Endothelial cell of umbilical vein (primary cell): ENCODE results near the gene ERICH3. TPM values are rescaled to one million over a fixed set of nuclear protein-coding genes. Genes with fewer than 3 reads are reported as not detected.

Source experiments
- BruUV-seq: library from RNA; stranded (reverse); fragments of 400-500 nt; replicated peaks from 2 replicates; lab custom pipeline; 2021; lab: Mats Ljungman, UMichigan
- CTCF ChIA-PET: fragments of 300-600, 350-600 bp; sonication (Branson Sonifier 250); formaldehyde crosslinking; loops from one replicate; lab custom pipeline; 2021; ENCODE audit warnings: antibody characterized with exemption, inconsistent platforms; lab: Charles Lee
- POLR2A ChIA-PET: fragments of 300-600, 350-600 bp; sonication (Branson Sonifier 250); formaldehyde crosslinking; loops from one replicate; lab custom pipeline; 2021; ENCODE audit warnings: antibody characterized with exemption, inconsistent platforms; lab: Charles Lee
- DNase-seq: peaks from one replicate; pipeline ENCODE4 v3.0.0-alpha.2; 2011; ENCODE audit warnings: low read depth, low spot score
- FAIRE-seq: peaks from 2 replicates; lab custom pipeline; 2011; peaks lifted over from hg19 to GRCh38; lab: Jason Lieb, UNC
- H2AFZ ChIP-seq: 2 replicates; pipeline ENCODE4 v1.6.0; 2012; ENCODE audit warnings: low read depth, low read length, control low read depth, inconsistent platforms
- H3K27ac ChIP-seq: 2 replicates; pipeline ENCODE4 v1.5.1; 2011; ENCODE audit warnings: low read depth, mild to moderate bottlenecking, control low read depth, low read length, moderate library complexity; ENCODE audit not compliant: insufficient read depth
- H3K27me3 ChIP-seq, 2 experiments: 2 replicates each; pipeline versions ENCODE4 v1.6.0 to v1.6.1; 2011; ENCODE audit warnings: low read length in 2 of 2, mixed read lengths in 1 of 2; ENCODE audit not compliant: control insufficient read depth in 2 of 2, insufficient read depth in 2 of 2
- H3K36me3 ChIP-seq, 2 experiments: 2 replicates in 1 of 2; 3 replicates in 1 of 2; pipeline ENCODE4 v1.5.1; 2011; ENCODE audit warnings: low read length in 2 of 2, mild to moderate bottlenecking in 1 of 2, moderate library complexity in 1 of 2; ENCODE audit not compliant: control insufficient read depth in 2 of 2, insufficient read depth in 2 of 2; ENCODE audit errors: extremely low read depth in 1 of 2
- H3K4me1 ChIP-seq: 3 replicates; pipeline ENCODE4 v1.5.1; 2011; ENCODE audit warnings: mild to moderate bottlenecking, low read length; ENCODE audit not compliant: control insufficient read depth, insufficient read depth; ENCODE audit errors: extremely low read depth
- H3K4me2 ChIP-seq: 2 replicates; pipeline ENCODE4 v1.6.1; 2011; ENCODE audit warnings: low read length, control low read depth, mixed read lengths; ENCODE audit not compliant: insufficient read depth
- H3K4me3 ChIP-seq, 3 experiments: fragments of 200-600 bp in 1 of 3; sonication (generic), shearing (Covaris generic) in 1 of 3; replicated peaks in 1 of 3; 2 replicates each; pipeline ENCODE4 v1.5.1; 2011 to 2016; ENCODE audit warnings: control low read depth in 3 of 3, low read length in 3 of 3, mild to moderate bottlenecking in 2 of 3, inconsistent platforms in 1 of 3, low read depth in 1 of 3, moderate library complexity in 1 of 3; ENCODE audit not compliant: insufficient read depth in 1 of 3
- H3K79me2 ChIP-seq: 2 replicates; pipeline ENCODE4 v1.6.0; 2012; ENCODE audit warnings: low read length, inconsistent platforms; ENCODE audit not compliant: control insufficient read depth, insufficient read depth
- H3K9ac ChIP-seq: replicated peaks from 2 replicates; pipeline ENCODE3; 2011; ENCODE audit warnings: low read length, control low read depth; ENCODE audit not compliant: insufficient read depth; ENCODE audit errors: extremely low read depth
- H3K9me1 ChIP-seq: replicated peaks from 3 replicates; pipeline ENCODE4 v1.6.0; 2011; ENCODE audit warnings: mild to moderate bottlenecking, low read length; ENCODE audit not compliant: control insufficient read depth, insufficient read depth; ENCODE audit errors: extremely low read depth
- H3K9me3 ChIP-seq: replicated peaks from 2 replicates; pipeline ENCODE4 v1.5.1; 2012; ENCODE audit warnings: low read length, inconsistent platforms; ENCODE audit not compliant: control insufficient read depth, insufficient read depth
- H4K20me1 ChIP-seq: replicated peaks from 2 replicates; pipeline ENCODE3; 2011; ENCODE audit warnings: mild to moderate bottlenecking, low read length; ENCODE audit not compliant: control insufficient read depth, insufficient read depth; ENCODE audit errors: extremely low read depth
- CTCF ChIP-seq, 2 donors: IDR thresholded peaks; 1 replicate in 1 of 2; 2 replicates in 1 of 2; pipeline ENCODE4 v1.5.1; 2011; ENCODE audit warnings: low read length in 2 of 2, mild to moderate bottlenecking in 2 of 2, moderate library complexity in 2 of 2, control low read depth in 1 of 2, inconsistent platforms in 1 of 2, low read depth in 1 of 2; ENCODE audit not compliant: insufficient read depth in 1 of 2; ENCODE audit errors: extremely low read depth in 1 of 2
- EZH2 ChIP-seq: IDR thresholded peaks from 2 replicates; pipeline ENCODE4 v1.6.1; 2012; ENCODE audit warnings: borderline replicate concordance, low read depth, mild to moderate bottlenecking, moderate library complexity, low read length, inconsistent platforms; ENCODE audit not compliant: severe bottlenecking
- FOS ChIP-seq: IDR thresholded peaks from 2 replicates; pipeline ENCODE4 v1.6.1; 2011; ENCODE audit warnings: mild to moderate bottlenecking, low read length, moderate library complexity, borderline replicate concordance; ENCODE audit not compliant: insufficient read depth
- GATA2 ChIP-seq: IDR thresholded peaks from 2 replicates; pipeline ENCODE4 v1.7.0; 2011; ENCODE audit warnings: low read depth, mild to moderate bottlenecking, moderate library complexity, mixed read lengths, low read length; ENCODE audit not compliant: insufficient read length, insufficient read depth
- JUN ChIP-seq: IDR thresholded peaks from 2 replicates; pipeline ENCODE4 v1.6.1; 2011; ENCODE audit warnings: borderline replicate concordance, low read depth; ENCODE audit not compliant: insufficient read length, insufficient read depth
- MAX ChIP-seq: IDR thresholded peaks from 2 replicates; pipeline ENCODE4 v1.6.1; 2011; ENCODE audit not compliant: insufficient read depth, insufficient read length
- MYC ChIP-seq: IDR thresholded peaks from one replicate; pipeline ENCODE4 v1.6.1; 2011; ENCODE audit warnings: mild to moderate bottlenecking, low read depth, low read length
- POLR2A ChIP-seq: IDR thresholded peaks from 2 replicates; pipeline ENCODE4 v1.6.1; 2012; ENCODE audit warnings: low read depth, mild to moderate bottlenecking, control low read depth, low read length
- POLR2AphosphoS5 ChIP-seq: IDR thresholded peaks from 2 replicates; pipeline ENCODE4 v1.6.1; 2012; ENCODE audit warnings: low read depth, mild to moderate bottlenecking, control low read depth, low read length, moderate library complexity; ENCODE audit not compliant: insufficient read depth
- dilution Hi-C: fragments of 300-500 bp; cut with MboI; formaldehyde crosslinking; loops from one replicate; pipeline ENCODE4 v1.15.0; 2019; ENCODE audit warnings: low sequenced_read_pairs; ENCODE audit not compliant: extremely low pct_ligation_motif_present
- intact Hi-C: fragments of 100-400 bp; cut with micrococcal nuclease; formaldehyde crosslinking; loops from one replicate; pipeline ENCODE4 v1.10.0; 2022
- polyA plus RNA-seq, 4 experiments: library from polyadenylated mRNA; depleted of rRNA in 3 of 4; stranded (reverse) in 3 of 4; unstranded in 1 of 4; fragments of >200 nt; gene quantifications; 2 replicates each; pipeline versions ENCODE4 v1.2.1 to v1.2.3, GENCODE V29; 2011 to 2012; ENCODE audit warnings: missing spikeins in 1 of 4
- total RNA-seq: library from RNA; stranded (reverse); gene quantifications from 2 replicates; pipeline ENCODE4 v1.2.3, GENCODE V29; 2021

The ERICH3 gene
- total and polyA plus RNA-seq, 2 donors (not counting 3 experiments of a cell fraction or from before 2014, with no cell fraction given): not detected

GRCh38 chr1:74571493-74571800 lies 102.1 kb downstream of the ERICH3 start:
- POLR2A ChIA-PET: no interaction called here
- Histone ChIP-seq H3K27ac (no peak overlapping the region), H3K9me3 (no peaks in the 10 kb centered on the region), H2AFZ (no peak overlapping the region), H3K79me2 (no peaks in the 10 kb centered on the region), H3K36me3 (no peaks in the 10 kb centered on the region), H3K27me3 (no peaks in the 10 kb centered on the region), H3K4me1 (no peaks in the 10 kb centered on the region), H3K4me3 (no peak overlapping the region), H3K9ac (no peak overlapping the region), H4K20me1 (no peaks in the 10 kb centered on the region), H3K4me2 (no peak overlapping the region), H3K9me1 (no peaks in the 10 kb centered on the region)
- BruUV-seq: no TSS peak
- intact Hi-C loops (no loop called here), dilution Hi-C loops (no loop called here)
- CTCF ChIA-PET: interaction anchor here (1.3 kb wide), 1 partner anchor 118 kb away, joined by 3 read pairs; no protein-coding TSS in a partner anchor
- no peak for TF ChIP-seq EZH2
- no peak for TF ChIP-seq FOS
- TF ChIP-seq POLR2AphosphoS5: no peak
- no peak for TF ChIP-seq MAX
- no peak for TF ChIP-seq MYC
- TF ChIP-seq POLR2A: no peak
- TF ChIP-seq JUN: no peak
- TF ChIP-seq CTCF (IDR thresholded peaks at IDR 0.05; ENCODE audit: extremely low read depth in 1 of 2, insufficient read depth in 1 of 2, low read depth in 1 of 2, low read length in 2 of 2): no peak
- TF ChIP-seq GATA2: no peak
- DNase-seq (no peak), FAIRE-seq (no peak)
